Chondrocyte (in vitro differentiated cells): Measurements from ENCODE around the gene STAB1. TPM values are rescaled to one million over a fixed set of nuclear protein-coding genes. Genes with fewer than 3 reads are reported as not detected.

Source experiments
- DNase-seq: peaks from one replicate; pipeline ENCODE4 v3.0.0; 2021; ENCODE audit warnings: mixed read lengths, low spot score
- H3K27ac Mint-ChIP-seq: one replicate; pipeline ENCODE4 v1.8.0; 2021; ENCODE audit warnings: mild to moderate bottlenecking, moderate library complexity, mixed read lengths; ENCODE audit not compliant: unreplicated experiment
- H3K27me3 Mint-ChIP-seq: 2 replicates; pipeline ENCODE4 v1.8.0; 2021; ENCODE audit warnings: low read depth, mixed read lengths
- H3K36me3 Mint-ChIP-seq: 2 replicates; pipeline ENCODE4 v1.8.0; 2021; ENCODE audit warnings: low read depth, mixed read lengths
- H3K4me1 Mint-ChIP-seq: 2 replicates; pipeline ENCODE4 v1.8.0; 2021; ENCODE audit warnings: low read depth, mild to moderate bottlenecking, mixed read lengths
- H3K4me3 Mint-ChIP-seq: one replicate; pipeline ENCODE4 v1.8.0; 2021; ENCODE audit warnings: mild to moderate bottlenecking, moderate library complexity, mixed read lengths; ENCODE audit not compliant: unreplicated experiment
- H3K9me3 Mint-ChIP-seq: 2 replicates; pipeline ENCODE4 v1.8.0; 2021; ENCODE audit warnings: low read depth, mixed read lengths
- total RNA-seq: library from RNA; stranded (reverse); gene quantifications from 3 replicates; pipeline ENCODE4 v1.2.1, GENCODE V29; 2021
- TF ChIP-seq, protein P1 (sequence below): fragments of 200-600 bp; sonication (generic); IDR thresholded peaks from 2 replicates; pipeline ENCODE4 v1.5.0; 2021; ENCODE audit warnings: antibody characterized with exemption, mild to moderate bottlenecking, moderate library complexity

STAB1 gene
- total RNA-seq, 1 donor from 2014 or later: not detected

DNA sequence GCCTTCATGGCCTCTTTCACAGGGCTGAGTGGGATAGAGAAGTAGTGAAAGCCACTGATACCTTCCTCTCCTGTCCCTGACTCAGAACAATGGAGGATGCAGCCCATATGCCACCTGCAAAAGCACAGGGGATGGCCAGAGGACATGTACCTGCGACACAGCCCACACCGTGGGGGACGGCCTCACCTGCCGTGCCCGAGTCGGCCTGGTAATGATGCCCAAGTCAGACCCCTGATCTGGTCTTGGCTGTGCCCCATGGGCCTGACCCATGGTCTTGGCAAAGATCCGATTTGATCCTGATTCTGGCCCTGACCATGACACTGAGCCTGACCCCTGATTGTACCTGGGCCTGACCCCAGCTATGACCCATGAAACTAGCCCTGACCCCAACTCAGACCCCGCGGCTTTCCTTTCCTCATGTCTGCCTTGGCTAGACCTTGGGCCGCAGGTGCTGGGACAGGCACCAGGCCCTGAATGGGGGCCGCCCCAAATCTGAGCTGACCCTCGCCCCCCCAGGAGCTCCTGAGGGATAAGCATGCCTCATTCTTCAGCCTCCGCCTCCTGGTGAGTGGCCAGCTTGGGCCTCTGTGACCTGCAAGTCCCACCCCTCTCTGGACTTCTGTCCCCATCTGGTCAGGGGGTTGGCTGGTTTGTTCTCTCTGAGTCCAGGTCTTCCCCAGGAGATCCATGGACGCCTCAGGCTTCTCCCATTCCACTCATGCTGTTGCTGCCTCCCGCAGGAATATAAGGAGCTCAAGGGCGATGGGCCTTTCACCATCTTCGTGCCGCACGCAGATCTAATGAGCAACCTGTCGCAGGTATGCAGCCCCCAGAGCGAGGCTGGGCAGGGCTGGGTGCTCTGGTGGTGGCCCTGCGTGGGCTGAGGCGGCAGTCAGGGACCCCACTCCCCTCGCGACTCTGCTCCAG is 22.9 kb downstream of the STAB1 start:
- no peak overlapping the region for H3K4me3 Mint-ChIP-seq
- H3K4me1 Mint-ChIP-seq: no peaks in the 10 kb centered on the region
- TF ChIP-seq, protein P1, sequence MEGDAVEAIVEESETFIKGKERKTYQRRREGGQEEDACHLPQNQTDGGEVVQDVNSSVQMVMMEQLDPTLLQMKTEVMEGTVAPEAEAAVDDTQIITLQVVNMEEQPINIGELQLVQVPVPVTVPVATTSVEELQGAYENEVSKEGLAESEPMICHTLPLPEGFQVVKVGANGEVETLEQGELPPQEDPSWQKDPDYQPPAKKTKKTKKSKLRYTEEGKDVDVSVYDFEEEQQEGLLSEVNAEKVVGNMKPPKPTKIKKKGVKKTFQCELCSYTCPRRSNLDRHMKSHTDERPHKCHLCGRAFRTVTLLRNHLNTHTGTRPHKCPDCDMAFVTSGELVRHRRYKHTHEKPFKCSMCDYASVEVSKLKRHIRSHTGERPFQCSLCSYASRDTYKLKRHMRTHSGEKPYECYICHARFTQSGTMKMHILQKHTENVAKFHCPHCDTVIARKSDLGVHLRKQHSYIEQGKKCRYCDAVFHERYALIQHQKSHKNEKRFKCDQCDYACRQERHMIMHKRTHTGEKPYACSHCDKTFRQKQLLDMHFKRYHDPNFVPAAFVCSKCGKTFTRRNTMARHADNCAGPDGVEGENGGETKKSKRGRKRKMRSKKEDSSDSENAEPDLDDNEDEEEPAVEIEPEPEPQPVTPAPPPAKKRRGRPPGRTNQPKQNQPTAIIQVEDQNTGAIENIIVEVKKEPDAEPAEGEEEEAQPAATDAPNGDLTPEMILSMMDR: no peak
- no peaks in the 10 kb centered on the region for H3K27me3 Mint-ChIP-seq
- H3K27ac Mint-ChIP-seq: no peak overlapping the region
- H3K36me3 Mint-ChIP-seq: no peaks in the 10 kb centered on the region
- DNase-seq: no peak
- no peaks in the 10 kb centered on the region for H3K9me3 Mint-ChIP-seq

DNA sequence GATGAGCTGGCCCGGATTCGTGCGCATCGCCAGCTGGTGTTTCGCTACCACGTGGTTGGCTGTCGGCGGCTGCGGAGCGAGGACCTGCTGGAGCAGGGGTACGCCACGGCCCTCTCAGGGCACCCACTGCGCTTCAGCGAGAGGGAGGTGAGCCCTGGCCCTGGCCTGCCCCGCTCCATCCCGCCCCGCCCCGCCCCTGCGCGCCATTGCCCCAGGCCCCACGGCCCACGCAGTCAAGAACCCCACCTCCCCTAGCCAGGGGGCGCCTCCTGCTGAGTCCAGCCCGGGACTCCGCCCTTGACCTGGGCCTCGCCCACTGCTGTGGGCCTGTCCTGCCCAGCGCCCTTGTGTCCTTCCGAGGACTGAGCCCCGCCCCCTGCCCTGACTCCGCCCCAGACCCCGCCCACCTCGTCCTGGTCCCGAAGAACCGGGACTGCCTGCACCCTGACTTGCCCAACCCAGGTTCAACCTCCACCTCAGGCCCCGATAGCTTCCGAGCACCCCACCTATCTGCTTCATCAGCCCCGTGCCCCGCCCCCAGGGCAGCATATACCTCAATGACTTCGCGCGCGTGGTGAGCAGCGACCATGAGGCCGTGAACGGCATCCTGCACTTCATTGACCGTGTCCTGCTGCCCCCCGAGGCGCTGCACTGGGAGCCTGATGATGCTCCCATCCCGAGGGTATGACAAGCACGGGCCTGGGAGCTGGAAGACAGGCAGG is 23.7 kb downstream of the STAB1 start:
- Mint-ChIP-seq H3K4me3 (no peak overlapping the region), H3K9me3 (no peaks in the 10 kb centered on the region), H3K27ac (no peak overlapping the region), H3K27me3 (no peaks in the 10 kb centered on the region), H3K4me1 (no peaks in the 10 kb centered on the region), H3K36me3 (no peaks in the 10 kb centered on the region)
- TF ChIP-seq, protein P1: no peak
- no peak for DNase-seq

DNA sequence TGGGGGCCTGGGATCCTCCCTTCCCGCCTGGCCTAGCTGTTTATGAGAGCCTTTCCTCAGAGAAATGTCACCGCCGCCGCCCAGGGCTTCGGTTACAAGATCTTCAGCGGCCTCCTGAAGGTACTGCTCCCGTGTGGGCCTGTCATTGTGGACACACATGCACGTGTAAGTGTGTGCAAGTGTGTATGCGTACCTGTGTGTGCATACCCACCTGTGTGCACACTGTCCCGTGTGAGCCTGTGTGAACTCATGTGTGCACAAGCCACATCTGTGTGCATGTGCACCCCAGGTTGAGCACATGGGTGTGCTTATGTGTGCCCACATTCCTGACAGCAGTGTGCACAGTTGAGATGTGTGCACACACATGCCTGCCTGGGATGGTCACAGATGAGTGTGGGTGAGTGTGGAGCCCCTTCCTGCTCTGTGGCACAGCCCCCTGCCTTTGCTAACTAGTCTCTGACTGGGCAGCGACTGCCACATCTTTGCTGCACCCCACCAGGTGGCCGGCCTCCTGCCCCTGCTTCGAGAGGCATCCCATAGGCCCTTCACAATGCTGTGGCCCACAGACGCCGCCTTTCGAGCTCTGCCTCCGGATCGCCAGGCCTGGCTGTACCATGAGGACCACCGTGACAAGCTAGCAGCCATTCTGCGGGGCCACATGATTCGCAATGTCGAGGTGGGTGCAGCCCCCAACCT is 24.5 kb downstream of the STAB1 start:
- Mint-ChIP-seq H3K9me3 (no peaks in the 10 kb centered on the region), H3K27me3 (no peaks in the 10 kb centered on the region), H3K4me3 (no peak overlapping the region), H3K4me1 (no peaks in the 10 kb centered on the region), H3K27ac (no peak overlapping the region), H3K36me3 (peaks cover 6% of the 10 kb centered on the region)
- TF ChIP-seq, protein P1: no peak
- no peak for DNase-seq

DNA sequence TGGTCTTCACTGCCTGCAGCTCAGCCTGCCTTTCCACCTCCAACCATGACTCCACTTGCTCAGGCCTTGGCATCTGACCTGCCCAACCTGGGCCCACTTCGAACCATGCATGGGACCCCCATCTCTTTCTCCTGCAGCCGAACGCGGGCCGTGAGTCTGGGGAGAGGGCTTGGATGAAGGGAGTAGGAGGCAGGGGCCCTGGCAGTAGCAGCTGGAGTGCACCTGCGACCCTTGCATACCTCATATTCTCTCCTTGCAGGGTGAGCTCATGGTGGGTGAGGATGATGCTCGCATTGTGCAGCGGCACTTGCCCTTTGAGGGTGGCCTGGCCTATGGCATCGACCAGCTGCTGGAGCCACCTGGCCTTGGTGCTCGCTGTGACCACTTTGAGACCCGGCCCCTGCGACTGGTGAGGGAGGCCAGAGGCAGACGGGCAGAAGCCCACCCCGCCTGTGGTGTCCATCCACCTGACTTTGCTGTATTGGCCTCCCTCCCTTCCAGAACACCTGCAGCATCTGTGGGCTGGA is 25.1 kb downstream of the STAB1 start:
- Mint-ChIP-seq H3K4me1 (no peaks in the 10 kb centered on the region), H3K27ac (no peak overlapping the region), H3K4me3 (no peak overlapping the region), H3K27me3 (no peaks in the 10 kb centered on the region), H3K36me3 (peaks cover 6% of the 10 kb centered on the region), H3K9me3 (no peaks in the 10 kb centered on the region)
- TF ChIP-seq, protein P1: no peak
- DNase-seq: no peak
